HepG2 (cell line): Measurements from ENCODE around the gene TLCD5. TPM values are rescaled to one million over a fixed set of nuclear protein-coding genes. Genes with fewer than 3 reads are reported as not detected.

ENCODE experiments used
- ATAC-seq: fragments of 200-7000 bp; cut with Tn5 transposase; 3 replicates; pipeline ENCODE4 v1.9.1; 2020; ENCODE audit warnings: mild to moderate bottlenecking, moderate library complexity
- BruUV-seq: library from RNA; stranded (reverse); fragments of 400-500 nt; replicated peaks from 2 replicates; lab custom pipeline; 2021; lab: Mats Ljungman, UMichigan
- CTCF ChIA-PET: fragments of 300-600 bp; formaldehyde crosslinking; extraction: SDS; loops from one replicate; lab custom pipeline; 2021; ENCODE audit warnings: low total read pairs, inconsistent platforms, low intra/inter-chr PET ratio; lab: Yijun Ruan, JAX
- POLR2A ChIA-PET: fragments of 350-600 bp; sonication (Branson Sonifier 250); formaldehyde crosslinking; loops from one replicate; lab custom pipeline; 2020; ENCODE audit warnings: antibody characterized with exemption, inconsistent platforms; lab: Yijun Ruan, JAX
- DNase-seq: peaks from one replicate; pipeline ENCODE4 v3.0.0-alpha.2; 2015; ENCODE audit warnings: low spot score
- FAIRE-seq: peaks from 3 replicates; lab custom pipeline; 2011; peaks lifted over from hg19 to GRCh38; lab: Jason Lieb, UNC
- H2AFZ ChIP-seq: one replicate; pipeline ENCODE4 v1.6.1; 2011; ENCODE audit warnings: low read length, inconsistent platforms
- H3K27ac ChIP-seq: fragments of 300-600 bp; 3 replicates; pipeline ENCODE4 v1.8.0; 2011; ENCODE audit warnings: mixed run types, mild to moderate bottlenecking, mixed read lengths, low read length, inconsistent platforms; ENCODE audit not compliant: insufficient read depth; ENCODE audit errors: extremely low read length
- H3K27me3 ChIP-seq, 2 experiments: fragments of 200-600 bp in 1 of 2; 2 replicates in 1 of 2; 3 replicates in 1 of 2; pipeline versions ENCODE4 v1.6.0 to v1.8.0; 2011; ENCODE audit warnings: low read length in 2 of 2, mild to moderate bottlenecking in 2 of 2, moderate library complexity in 2 of 2, inconsistent platforms in 1 of 2; ENCODE audit not compliant: insufficient read depth in 2 of 2, control insufficient read depth in 1 of 2
- H3K36me3 ChIP-seq, 2 experiments: fragments of 200-600 bp in 1 of 2; replicated peaks in 1 of 2; 2 replicates in 1 of 2; 3 replicates in 1 of 2; pipeline versions ENCODE4 v1.5.1 to v1.8.0; 2011; ENCODE audit warnings: low read length in 2 of 2, inconsistent platforms in 1 of 2; ENCODE audit not compliant: insufficient read depth in 2 of 2, control insufficient read depth in 1 of 2
- H3K4me1 ChIP-seq: 2 replicates; pipeline ENCODE4 v1.5.1; 2012; ENCODE audit warnings: low read length, inconsistent platforms; ENCODE audit not compliant: insufficient read depth
- H3K4me2 ChIP-seq: 2 replicates; pipeline ENCODE4 v1.6.0; 2011; ENCODE audit warnings: low read depth, low read length, inconsistent platforms
- H3K4me3 ChIP-seq, 3 experiments: fragments of 200-600 bp in 1 of 3; sonication (generic), shearing (Covaris generic) in 1 of 3; replicated peaks in 1 of 3; 2 replicates each; pipeline ENCODE4 v1.5.1; 2011 to 2016; ENCODE audit warnings: low read length in 3 of 3, inconsistent platforms in 2 of 3, low read depth in 2 of 3, mild to moderate bottlenecking in 2 of 3, control low read depth in 1 of 3, mixed read lengths in 1 of 3; ENCODE audit not compliant: insufficient read depth in 1 of 3
- H3K79me2 ChIP-seq: one replicate; pipeline ENCODE4 v1.6.1; 2011; ENCODE audit warnings: low read length, inconsistent platforms; ENCODE audit not compliant: insufficient read depth
- H3K9ac ChIP-seq: 2 replicates; pipeline ENCODE4 v1.6.0; 2011; ENCODE audit warnings: mild to moderate bottlenecking, low read depth, low read length, inconsistent platforms; ENCODE audit not compliant: insufficient read depth
- H3K9me3 ChIP-seq: 2 replicates; pipeline ENCODE4 v1.5.1; 2012; ENCODE audit warnings: mild to moderate bottlenecking, low read length
- H4K20me1 ChIP-seq: 2 replicates; pipeline ENCODE4 v1.6.0; 2011; ENCODE audit warnings: inconsistent platforms, mild to moderate bottlenecking, low read length, moderate library complexity; ENCODE audit not compliant: insufficient read depth
- AHDC1 ChIP-seq: sonication (generic); formaldehyde crosslinking; IDR thresholded peaks from 2 replicates; pipeline ENCODE4 v1.5.1; 2020; ENCODE audit warnings: mild to moderate bottlenecking, missing genetic modification reagents, borderline replicate concordance
- MLXIP ChIP-seq: sonication (generic); formaldehyde crosslinking; IDR thresholded peaks from 2 replicates; pipeline ENCODE4 v1.9.0; 2021; ENCODE audit warnings: missing genetic modification reagents, borderline replicate concordance
- RBM22 ChIP-seq: fragments of 200-400 bp; formaldehyde crosslinking; optimal IDR thresholded peaks from 2 replicates; pipeline ENCODE3; 2017; ENCODE audit warnings: mild to moderate bottlenecking, low read length, moderate library complexity
- REXO4 ChIP-seq: sonication (generic); formaldehyde crosslinking; IDR thresholded peaks from 2 replicates; pipeline ENCODE4 v1.8.0; 2022; ENCODE audit warnings: missing genetic modification reagents, mild to moderate bottlenecking, borderline replicate concordance
- ZBTB10 ChIP-seq: sonication (generic); formaldehyde crosslinking; IDR thresholded peaks from 2 replicates; pipeline ENCODE4 v1.4.0; 2020; ENCODE audit warnings: missing genetic modification reagents, borderline replicate concordance
- ZNF644 ChIP-seq: IDR thresholded peaks from 2 replicates; pipeline ENCODE4 v1.6.1; 2016; ENCODE audit warnings: low read depth
- ZNF672 ChIP-seq: sonication (generic); formaldehyde crosslinking; IDR thresholded peaks from 2 replicates; pipeline ENCODE4 v1.8.1; 2022; ENCODE audit warnings: missing genetic modification reagents
- ZNF773 ChIP-seq: sonication (generic); formaldehyde crosslinking; IDR thresholded peaks from 2 replicates; pipeline ENCODE4 v1.4.0; 2020; ENCODE audit warnings: missing genetic modification reagents, borderline replicate concordance
- ZNF780A ChIP-seq: sonication (generic); formaldehyde crosslinking; IDR thresholded peaks from 2 replicates; pipeline ENCODE4 v1.8.0; 2022; ENCODE audit warnings: mild to moderate bottlenecking, missing genetic modification reagents, moderate library complexity
- WGBS: methylation state at CpG from one replicate; pipeline ENCODE4 v1.1.6; 2017; ENCODE audit warnings: low lambda C conversion rate; 5-methylcytosine and 5-hydroxymethylcytosine counted together
- in situ Hi-C: cut with HindIII; loops from 2 replicates; pipeline ENCODE4 v1.10.0; 2017; ENCODE audit warnings: low pct_unique_long_range_greater_than_20kb; ENCODE audit not compliant: extremely low pct_ligation_motif_present
- intact Hi-C: fragments of 100-400 bp; cut with micrococcal nuclease; formaldehyde crosslinking; loops from one replicate; pipeline ENCODE4 v1.10.0; 2022; ENCODE audit not compliant: unreplicated experiment
- polyA plus RNA-seq, 8 experiments: library from polyadenylated mRNA; depleted of rRNA in 3 of 8; stranded (reverse) in 7 of 8; unstranded in 1 of 8; fragments of >200 nt; fragmentation: Illumina TruSeq in 4 of 8; extraction: Trizol in 4 of 8; gene quantifications; 2 replicates each; pipeline versions ENCODE4 v1.2.1 to v1.2.3, GENCODE V29; 2011 to 2016; ENCODE audit warnings: low read depth in 4 of 8, missing spikeins in 1 of 8, mixed read lengths in 1 of 8; ENCODE audit not compliant: insufficient read depth in 1 of 8
- total RNA-seq, 5 experiments: library from RNA; depleted of rRNA; stranded (reverse); fragments of >200 nt; fragmentation: Illumina TruSeq; extraction: Trizol; gene quantifications; 2 replicates each; pipeline ENCODE4 v1.2.3, GENCODE V29; 2016; ENCODE audit warnings: low read depth in 1 of 5

TLCD5 gene
- total and polyA plus RNA-seq, 2 of the 13 experiments (the other 11 are each of a cell fraction or from before 2014, with no cell fraction given): 6.1 to 7.6 TPM

GRCh38 chr11:120358729-120359128 is 33.6 kb downstream of the TLCD5 start:
- TF ChIP-seq MLXIP (CRISPR knock-in tag) (no peak), ZBTB10 (CRISPR knock-in tag) (no peak), ZNF644 (CRISPR knock-in tag) (no peak), AHDC1 (CRISPR knock-in tag) (no peak), REXO4 (CRISPR knock-in tag) (no peak), ZNF780A (CRISPR knock-in tag) (no peak), ZNF672 (CRISPR knock-in tag) (no peak), ZNF773 (CRISPR knock-in tag) (no peak), RBM22 (peak; percentile 34)
- ChIA-PET CTCF (no interaction called here), POLR2A (no interaction called here)
- peaks cover 21% of the 10 kb centered on the region; the same call in 1 of the 2 replicates for H4K20me1 ChIP-seq
- H3K4me3 ChIP-seq: no peak overlapping the region
- H3K4me1 ChIP-seq: peaks cover 40% of the 10 kb centered on the region
- H3K4me2 ChIP-seq: no peak overlapping the region
- no TSS peak for BruUV-seq
- intact Hi-C loops (no loop called here), in situ Hi-C loops (no loop called here)
- no peak overlapping the region for H2AFZ ChIP-seq
- H3K27ac ChIP-seq: no peak overlapping the region
- no peak overlapping the region for H3K9ac ChIP-seq
- no peaks in the 10 kb centered on the region for H3K27me3 ChIP-seq
- H3K36me3 ChIP-seq: 0 out of 5 replicates have a peak, but pooled peaks cover 0 to 1% of the 10 kb centered on the region in 2 experiments
- H3K79me2 ChIP-seq: peaks cover 91% of the 10 kb centered on the region
- no peak for FAIRE-seq
- DNase-seq: no peak
- WGBS: 94% methylated on average over 3 of the region's 3 CpGs
- no peak for ATAC-seq
- no peaks in the 10 kb centered on the region for H3K9me3 ChIP-seq
